ENCODE results near the gene MON1B.

MON1B gene

DNA sequence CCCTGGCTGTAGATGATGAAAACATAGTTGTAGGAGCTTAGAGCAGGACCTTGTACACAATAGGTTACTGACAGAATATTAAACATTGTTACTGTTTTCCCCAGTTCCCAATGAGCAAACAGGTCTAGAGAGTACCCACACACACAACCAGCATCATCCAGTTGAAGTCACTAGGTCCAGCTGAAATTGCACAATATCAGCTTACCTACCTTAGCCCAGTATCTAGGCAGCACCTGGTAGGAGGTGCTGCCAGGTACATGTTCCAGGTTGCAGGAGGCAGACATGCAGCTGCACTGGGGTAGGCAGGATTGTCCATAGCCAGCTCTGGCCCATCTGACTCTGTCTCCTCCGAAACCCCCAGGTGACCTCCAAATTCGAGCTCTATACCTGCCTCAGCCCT, 6.8 kb downstream of the MON1B start:
- DNase-seq (ENCODE audit: low read depth): no peak
- no peak for TF ChIP-seq CTCF (conservative IDR thresholded peaks at IDR 0.05; ENCODE audit: control insufficient read depth, insufficient read depth, low read depth, low read length)
- H3K4me3 ChIP-seq (ENCODE audit: control insufficient read depth, low read depth, low read length): no peak overlapping the region

DNA sequence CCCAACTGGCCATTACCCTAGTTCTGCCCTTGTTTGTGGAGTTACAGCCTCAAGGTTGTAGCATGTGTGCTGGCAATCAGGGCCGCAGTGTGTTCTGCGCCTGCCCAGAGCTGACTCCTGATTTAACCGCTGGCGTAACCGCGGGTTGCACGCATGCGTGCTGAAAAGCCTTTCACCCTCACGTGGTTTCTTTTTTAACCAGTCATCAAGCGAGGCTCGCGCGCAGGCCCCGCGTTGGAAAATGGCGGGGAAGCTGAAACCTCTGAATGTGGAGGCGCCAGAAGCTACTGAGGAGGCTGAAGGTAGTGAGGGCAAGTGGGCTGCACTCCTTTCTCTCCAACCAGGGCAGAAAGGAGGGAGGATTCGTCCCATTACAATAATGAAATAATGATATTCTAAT, 8.2 kb downstream of the MON1B start, which contains the start of gene SYCE1L:
TSS of gene SYCE1L (plus strand) at position 198 of the 400 bp plus-strand sequence. CDS start at position 242, 44 bp downstream.
- no peak within 1 kb of the TSS for H3K4me3 ChIP-seq (ENCODE audit: control insufficient read depth, low read depth, low read length)
- no peak for DNase-seq (ENCODE audit: low read depth)
- TF ChIP-seq CTCF (conservative IDR thresholded peaks at IDR 0.05; ENCODE audit: control insufficient read depth, insufficient read depth, low read depth, low read length): no peak

GRCh38 chr16:77206533-77206932, 15.5 kb downstream of the MON1B start:
- TF ChIP-seq CTCF (conservative IDR thresholded peaks at IDR 0.05; ENCODE audit: control insufficient read depth, insufficient read depth, low read depth, low read length): no peak
- DNase-seq (ENCODE audit: low read depth): no peak
- no peak overlapping the region for H3K4me3 ChIP-seq (ENCODE audit: control insufficient read depth, low read depth, low read length)

DNA sequence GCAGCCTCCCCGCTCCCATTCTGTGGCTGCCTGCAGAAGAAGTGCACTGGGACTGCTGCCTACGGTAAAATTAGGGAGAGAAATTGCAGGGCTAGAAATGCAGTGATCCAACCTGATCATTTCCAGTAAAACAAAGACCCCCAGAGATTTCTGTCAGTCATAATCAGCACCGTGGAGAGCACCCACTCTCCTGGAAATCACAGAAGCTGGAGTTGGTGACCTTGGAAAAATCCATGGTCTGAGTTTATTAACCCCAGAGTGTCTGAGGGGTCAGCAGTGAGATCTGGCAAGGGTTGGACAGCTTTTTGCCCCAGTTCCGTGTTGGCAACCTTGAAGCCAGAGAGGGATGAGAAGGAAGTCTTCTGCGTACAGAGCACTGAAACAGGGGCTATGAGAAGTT, 16.0 kb downstream of the MON1B start:
- H3K4me3 ChIP-seq (ENCODE audit: control insufficient read depth, low read depth, low read length): no peak overlapping the region
- DNase-seq (ENCODE audit: low read depth): no peak
- no peak for TF ChIP-seq CTCF (conservative IDR thresholded peaks at IDR 0.05; ENCODE audit: control insufficient read depth, insufficient read depth, low read depth, low read length)

- no peak for DNase-seq (ENCODE audit: low read depth)
- TF ChIP-seq CTCF (conservative IDR thresholded peaks at IDR 0.05; ENCODE audit: control insufficient read depth, insufficient read depth, low read depth, low read length): no peak
Observed at GRCh38 chr16:77208382-77208781, 17.4 kb downstream of the MON1B start.

DNA sequence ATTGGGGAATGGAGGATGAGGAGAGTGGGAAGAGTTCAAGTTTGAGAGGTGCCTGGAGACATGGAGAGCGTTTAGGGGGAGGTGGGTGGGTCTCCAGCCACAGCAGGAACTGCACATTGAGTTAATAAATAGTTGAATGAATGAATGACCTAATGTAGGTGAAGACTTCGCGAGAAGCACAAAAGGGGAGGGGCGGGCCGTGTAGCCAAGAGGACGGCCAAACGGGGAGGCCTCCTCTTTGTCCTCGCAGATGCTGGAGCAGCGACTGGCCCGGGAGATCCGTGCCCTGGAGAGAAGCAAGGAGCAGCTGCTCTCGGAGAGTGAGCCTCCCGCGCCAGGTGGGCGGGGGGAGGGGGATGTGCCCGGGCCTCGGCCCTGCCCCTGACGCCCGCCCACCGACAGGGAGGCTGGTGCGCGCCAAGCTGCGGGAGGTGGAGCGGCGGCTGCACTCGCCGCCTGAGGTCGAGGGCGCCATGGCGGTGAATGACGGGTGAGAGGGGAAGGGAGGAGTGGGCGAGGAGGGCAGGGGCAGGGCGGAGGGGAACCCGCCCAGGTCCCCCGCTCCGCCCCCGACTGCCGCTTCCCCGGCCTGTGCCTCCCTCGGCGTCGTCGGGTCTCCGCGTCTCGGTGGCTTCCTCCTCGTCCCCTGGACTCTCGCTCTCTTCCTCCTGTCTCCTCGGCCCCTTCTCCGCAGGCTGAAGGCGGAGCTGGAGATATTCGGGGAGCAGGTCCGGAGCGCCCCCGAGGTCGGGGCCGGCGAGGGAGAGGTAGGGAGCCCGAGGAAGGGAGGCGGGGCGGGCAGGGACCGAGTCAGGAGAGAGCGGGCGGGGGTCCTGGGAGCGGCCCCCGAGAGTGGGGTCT, 21.1 kb downstream of the MON1B start:
- H3K4me3 ChIP-seq (ENCODE audit: control insufficient read depth, low read depth, low read length): no peak overlapping the region
- DNase-seq (ENCODE audit: low read depth): no peak
- no peak for TF ChIP-seq CTCF (conservative IDR thresholded peaks at IDR 0.05; ENCODE audit: control insufficient read depth, insufficient read depth, low read depth, low read length)

More at GRCh38 chr16:77208382-77208781, 17.4 kb downstream of the MON1B start:
- no peak overlapping the region for H3K4me3 ChIP-seq (ENCODE audit: control insufficient read depth, low read depth, low read length)
